Stomach (tissue), 4 donors: Measurements from ENCODE around the gene CER1.

ENCODE experiments used
- POLR2A ChIP-seq, 4 donors: fragments of 450-650 bp; IDR thresholded peaks; one replicate each; pipeline ENCODE4 v1.6.1; 2016; ENCODE audit warnings: antibody characterized with exemption in 4 of 4, control low read depth in 2 of 4, mild to moderate bottlenecking in 1 of 4, moderate library complexity in 1 of 4
- POLR2AphosphoS5 ChIP-seq, 3 donors: sonication (generic); formaldehyde crosslinking; IDR thresholded peaks; one replicate each; pipeline ENCODE4 v1.6.1; 2016; ENCODE audit warnings: antibody characterized with exemption in 3 of 3

DNA sequence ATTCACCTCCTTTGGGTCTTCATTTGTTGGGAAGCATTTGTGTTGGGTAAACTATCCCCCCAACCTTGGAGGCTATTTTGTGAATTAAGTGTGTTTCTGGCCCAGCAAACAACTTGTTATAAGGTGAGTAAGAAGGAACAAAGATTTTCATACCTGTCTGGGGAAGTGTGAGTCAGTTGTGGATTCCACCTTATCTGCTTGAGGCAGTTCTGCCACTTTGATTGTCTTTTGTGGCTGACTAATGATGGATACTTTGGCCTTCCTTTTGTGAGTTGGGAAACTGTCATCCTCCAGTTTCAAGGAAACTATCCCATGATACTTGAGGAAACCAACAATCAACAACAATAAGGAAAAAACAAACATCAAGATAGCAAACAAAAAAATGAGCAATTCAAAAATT lies 24.6 kb upstream of the CER1 start:
- TF ChIP-seq POLR2A (IDR thresholded peaks at IDR 0.05): no peak
- TF ChIP-seq POLR2AphosphoS5 (IDR thresholded peaks at IDR 0.05): no peak
